Measurements from ENCODE around the gene PPP2R5C. TPM values are rescaled to one million over a fixed set of nuclear protein-coding genes. Genes with fewer than 3 reads are reported as not detected.

The PPP2R5C gene
- total and polyA plus RNA-seq, 12 donors, result 66.8 to 257 (median 222) TPM

GRCh38 chr14:101784631-101785030, 23.1 kb downstream of the PPP2R5C start:
- Histone ChIP-seq H3K4me1 (peaks cover 3 to 36% (median 20%) of the 10 kb centered on the region in 9 donors), H3K9me3 (no peaks in the 10 kb centered on the region), H3K27me3 (peaks cover 0 to 22% (median 0%) of the 10 kb centered on the region in 7 donors), H3K36me3 (peaks cover 0 to 7% (median 0%) of the 10 kb centered on the region in 9 donors), H3K27ac (no peak overlapping the region), H3K4me3 (no peak overlapping the region)
- ATAC-seq (no peak), DNase-seq (no peak)
- intact Hi-C loops (cut with DNase I), result no loop called here
- WGBS, 2 donors, result 66 to 81% methylated on average over 6 of the region's 6 CpGs
- TF ChIP-seq, protein P1, sequence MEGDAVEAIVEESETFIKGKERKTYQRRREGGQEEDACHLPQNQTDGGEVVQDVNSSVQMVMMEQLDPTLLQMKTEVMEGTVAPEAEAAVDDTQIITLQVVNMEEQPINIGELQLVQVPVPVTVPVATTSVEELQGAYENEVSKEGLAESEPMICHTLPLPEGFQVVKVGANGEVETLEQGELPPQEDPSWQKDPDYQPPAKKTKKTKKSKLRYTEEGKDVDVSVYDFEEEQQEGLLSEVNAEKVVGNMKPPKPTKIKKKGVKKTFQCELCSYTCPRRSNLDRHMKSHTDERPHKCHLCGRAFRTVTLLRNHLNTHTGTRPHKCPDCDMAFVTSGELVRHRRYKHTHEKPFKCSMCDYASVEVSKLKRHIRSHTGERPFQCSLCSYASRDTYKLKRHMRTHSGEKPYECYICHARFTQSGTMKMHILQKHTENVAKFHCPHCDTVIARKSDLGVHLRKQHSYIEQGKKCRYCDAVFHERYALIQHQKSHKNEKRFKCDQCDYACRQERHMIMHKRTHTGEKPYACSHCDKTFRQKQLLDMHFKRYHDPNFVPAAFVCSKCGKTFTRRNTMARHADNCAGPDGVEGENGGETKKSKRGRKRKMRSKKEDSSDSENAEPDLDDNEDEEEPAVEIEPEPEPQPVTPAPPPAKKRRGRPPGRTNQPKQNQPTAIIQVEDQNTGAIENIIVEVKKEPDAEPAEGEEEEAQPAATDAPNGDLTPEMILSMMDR (IDR thresholded peaks at IDR 0.05), result no peak

DNA sequence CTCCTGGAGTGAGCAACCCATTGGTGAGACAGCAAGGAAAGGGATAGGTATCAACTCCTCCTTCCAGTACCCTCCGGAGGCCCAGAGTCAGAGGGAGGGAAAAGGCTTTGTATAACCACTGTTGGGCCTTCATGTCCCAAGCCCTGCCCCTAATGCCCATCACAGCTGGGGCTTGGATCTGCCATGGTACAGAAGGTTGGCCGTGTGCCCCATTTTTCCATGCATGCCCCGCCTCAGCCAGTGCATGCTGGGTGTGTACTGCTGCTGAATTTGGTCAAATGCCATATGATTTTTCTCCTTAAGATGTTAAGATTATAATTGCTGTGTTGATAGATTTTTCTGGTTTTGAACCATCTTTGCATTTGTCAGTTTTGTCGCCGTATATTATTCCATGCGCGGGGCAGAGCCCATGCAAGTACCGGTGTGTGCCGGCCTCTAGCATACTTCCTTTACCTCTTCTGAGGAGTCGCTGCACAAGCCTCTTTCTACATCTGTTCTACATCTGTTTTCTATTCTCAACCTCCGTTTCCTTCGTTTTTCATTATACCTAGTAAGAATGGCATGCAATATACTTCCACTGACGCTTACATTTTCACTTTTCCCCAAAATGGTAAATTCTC, 26.6 kb downstream of the PPP2R5C start:
- no peak for DNase-seq
- intact Hi-C loops (cut with DNase I), result no loop called here
- Histone ChIP-seq H3K4me3 (no peak overlapping the region), H3K36me3 (peaks cover 0 to 7% (median 0%) of the 10 kb centered on the region in 9 donors), H3K9me3 (no peaks in the 10 kb centered on the region), H3K27me3 (no peaks in the 10 kb centered on the region), H3K27ac (no peak overlapping the region), H3K4me1 (peaks cover 3 to 33% (median 11%) of the 10 kb centered on the region in 9 donors)
- WGBS, 2 donors, result 94 to 97% methylated on average over 13 of the region's 13 CpGs
- TF ChIP-seq, protein P1 (IDR thresholded peaks at IDR 0.05), result no peak
- ATAC-seq, result no peak

DNA sequence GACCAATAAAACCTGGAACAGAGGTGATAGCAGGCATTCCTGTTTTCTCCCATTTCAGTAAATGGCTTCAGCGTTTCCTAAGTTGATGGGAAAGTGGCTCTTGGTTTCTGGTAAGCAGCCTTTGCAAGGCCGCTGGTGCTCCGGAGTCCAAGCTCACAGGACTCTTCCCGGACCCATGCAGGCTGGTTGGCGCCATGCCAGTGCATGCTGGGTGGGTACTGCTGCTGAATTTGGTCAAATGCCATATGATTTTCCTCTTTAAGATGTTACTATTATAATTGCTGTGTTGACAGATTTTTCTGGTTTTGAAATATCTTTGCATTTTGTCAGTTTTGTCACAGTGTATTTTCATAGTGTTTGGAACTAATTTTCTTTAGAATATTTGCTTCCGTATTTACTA, 27.7 kb downstream of the PPP2R5C start:
- peak in 1 of 2 donors; percentile 31 for DNase-seq
- no peaks in the 10 kb centered on the region for H3K27me3 ChIP-seq
- H3K36me3 ChIP-seq, result peaks cover 0 to 7% (median 0%) of the 10 kb centered on the region in 9 donors
- peaks cover 0 to 6% (median 0%) of the 10 kb centered on the region in 11 donors for H3K9me3 ChIP-seq
- TF ChIP-seq, protein P1 (IDR thresholded peaks at IDR 0.05), result no peak
- intact Hi-C loops (cut with DNase I), result no loop called here
- no peak for ATAC-seq
- H3K4me3 ChIP-seq, result no peak overlapping the region
- peak overlapping the region in 3 of 10 donors; percentile 4 to 16 (median 9) for H3K27ac ChIP-seq
- 51 to 59% methylated on average over 6 of the region's 6 CpGs for WGBS, 2 donors
- peaks cover 3 to 24% (median 11%) of the 10 kb centered on the region in 9 donors for H3K4me1 ChIP-seq

DNA sequence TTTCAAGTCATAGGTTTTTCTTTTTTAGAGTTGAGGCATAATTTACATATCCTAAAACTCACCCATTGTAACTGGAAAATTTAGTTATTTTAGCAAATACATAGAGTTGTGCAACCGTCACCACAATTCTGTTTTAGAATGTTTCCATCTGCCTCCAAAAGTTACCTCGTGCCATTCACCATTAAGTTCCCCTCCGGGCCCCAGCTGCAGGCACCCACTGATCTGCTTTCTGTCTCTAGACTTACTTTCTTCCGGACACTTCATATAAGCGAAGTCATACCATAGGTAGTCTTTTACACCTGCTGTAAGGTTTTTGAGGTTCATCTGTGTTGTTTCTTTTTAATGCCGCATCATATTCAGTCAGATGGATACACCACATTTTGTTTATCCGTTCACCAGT, 28.7 kb downstream of the PPP2R5C start:
- H3K27ac ChIP-seq, result no peak overlapping the region

More for the DNA sequence above, 28.7 kb downstream of the PPP2R5C start:
- TF ChIP-seq, protein P1 (IDR thresholded peaks at IDR 0.05), result no peak
- Histone ChIP-seq H3K9me3 (peaks cover 0 to 6% (median 0%) of the 10 kb centered on the region in 11 donors), H3K4me1 (peaks cover 3 to 24% (median 11%) of the 10 kb centered on the region in 9 donors), H3K4me3 (no peak overlapping the region), H3K36me3 (peaks cover 0 to 7% (median 0%) of the 10 kb centered on the region in 9 donors), H3K27me3 (no peaks in the 10 kb centered on the region)
- WGBS, 2 donors, result 89% methylated on average over 7 of the region's 7 CpGs
- intact Hi-C loops (cut with DNase I), result no loop called here
- ATAC-seq (no peak), DNase-seq (no peak)

Data from heart right ventricle (tissue), 16 donors.